Smooth muscle cell (in vitro differentiated cells): ENCODE results near the gene NPIPA5. TPM values are rescaled to one million over a fixed set of nuclear protein-coding genes. Genes with fewer than 3 reads are reported as not detected.
"Not testable (repeated sequence)": the region's sequence is repeated elsewhere in the genome, so short reads cannot be mapped to it uniquely, and the experiment has no call there.

Experiments
- DNase-seq: peaks from one replicate; lab custom pipeline; 2025; ENCODE audit not compliant: unreplicated experiment; lab: John Stamatoyannopoulos, UW
- H2AFZ ChIP-seq: fragments of 200-600 bp; sonication (generic); 2 replicates; pipeline ENCODE4 v1.6.0; 2016; ENCODE audit warnings: antibody characterized with exemption, low read depth, mild to moderate bottlenecking
- H3F3A ChIP-seq: fragments of 200-600 bp; sonication (generic); 2 replicates; pipeline ENCODE4 v1.6.0; 2017; ENCODE audit warnings: antibody characterized with exemption, low read depth
- H3K27ac ChIP-seq: fragments of 200-600 bp; sonication (generic); 2 replicates; pipeline ENCODE4 v1.5.1; 2016; ENCODE audit warnings: low read depth, mild to moderate bottlenecking
- H3K27me3 ChIP-seq: fragments of 200-600 bp; sonication (generic); 2 replicates; pipeline ENCODE4 v1.6.1; 2016; ENCODE audit warnings: low read depth, mild to moderate bottlenecking
- H3K36me3 ChIP-seq: fragments of 200-600 bp; sonication (generic); 2 replicates; pipeline ENCODE4 v1.5.1; 2016; ENCODE audit warnings: low read depth
- H3K4me1 ChIP-seq: fragments of 200-600 bp; sonication (generic); 2 replicates; pipeline ENCODE4 v1.5.1; 2016; ENCODE audit warnings: low read depth
- H3K4me2 ChIP-seq: fragments of 200-600 bp; sonication (generic); 2 replicates; pipeline ENCODE4 v1.6.0; 2016; ENCODE audit warnings: mild to moderate bottlenecking
- H3K4me3 ChIP-seq: fragments of 200-600 bp; sonication (generic); 2 replicates; pipeline ENCODE4 v1.5.1; 2016; ENCODE audit warnings: mild to moderate bottlenecking
- H3K79me2 ChIP-seq: fragments of 200-600 bp; sonication (generic); 2 replicates; pipeline ENCODE4 v1.6.0; 2016; ENCODE audit warnings: low read depth, mild to moderate bottlenecking
- H3K9ac ChIP-seq: fragments of 200-600 bp; sonication (generic); 2 replicates; pipeline ENCODE4 v1.6.0; 2016; ENCODE audit warnings: low read depth
- H3K9me3 ChIP-seq: fragments of 200-600 bp; sonication (generic); replicated peaks from 2 replicates; pipeline ENCODE4 v1.5.1; 2016; ENCODE audit warnings: low read depth
- H4K20me1 ChIP-seq: fragments of 200-600 bp; sonication (generic); 2 replicates; pipeline ENCODE4 v1.6.0; 2016; ENCODE audit warnings: low read depth
- whole genome bisulfite sequencing: methylation state at CpG from one replicate; pipeline ENCODE4 v1.1.7; 2016; ENCODE audit warnings: low lambda C conversion rate; 5-methylcytosine and 5-hydroxymethylcytosine counted together
- polyA plus RNA-seq: library from polyadenylated mRNA; unstranded; fragments of >200 nt; fragmentation: Nextera tagmentation; extraction: Ambion mirVana; gene quantifications from 2 replicates; pipeline ENCODE4 v1.2.1, GENCODE V29; 2016
- total RNA-seq: library from RNA; depleted of rRNA; stranded (reverse); fragments of >200 nt; gene quantifications from 2 replicates; pipeline ENCODE4 v1.2.3, GENCODE V29; 2014

Gene NPIPA5
- total and polyA plus RNA-seq, 2 experiments from 2014 or later: 0.77 TPM; not detected in 1

GRCh38 chr16:15388060-15388459 is 10.0 kb upstream of the NPIPA5 start:
- H3K4me2 ChIP-seq, H3F3A ChIP-seq, H3K79me2 ChIP-seq, H3K27me3 ChIP-seq, H3K27ac ChIP-seq, H3K9ac ChIP-seq, DNase-seq, H3K4me1 ChIP-seq, H3K9me3 ChIP-seq, H2AFZ ChIP-seq, H3K36me3 ChIP-seq, H3K4me3 ChIP-seq, H4K20me1 ChIP-seq: not testable (repeated sequence)
- WGBS: 72% methylated on average over 6 of the region's 6 CpGs

GRCh38 chr16:15382810-15383209 is 4.7 kb upstream of the NPIPA5 start:
- H3K9me3 ChIP-seq, H3K4me3 ChIP-seq, H3K9ac ChIP-seq, H3K27ac ChIP-seq, H3K36me3 ChIP-seq, H3K4me1 ChIP-seq, H4K20me1 ChIP-seq, H3K79me2 ChIP-seq, H3K27me3 ChIP-seq, DNase-seq, H2AFZ ChIP-seq, H3K4me2 ChIP-seq, H3F3A ChIP-seq: not testable (repeated sequence)
- 54% methylated on average over 3 of the region's 3 CpGs for WGBS

GRCh38 chr16:15357495-15357894 is 20.6 kb downstream of the NPIPA5 start:
- not testable (repeated sequence) for H3K27me3 ChIP-seq, H2AFZ ChIP-seq, H3K4me2 ChIP-seq, H3K79me2 ChIP-seq, H3K9me3 ChIP-seq, H3K9ac ChIP-seq, DNase-seq, H3K27ac ChIP-seq, H3F3A ChIP-seq, H3K4me3 ChIP-seq, H3K36me3 ChIP-seq, H4K20me1 ChIP-seq, H3K4me1 ChIP-seq
- WGBS: 95% methylated on average over 3 of the region's 7 CpGs

- not testable (repeated sequence) for DNase-seq, H3K36me3 ChIP-seq, H2AFZ ChIP-seq, H3K27me3 ChIP-seq, H4K20me1 ChIP-seq, H3K9me3 ChIP-seq, H3K9ac ChIP-seq, H3F3A ChIP-seq, H3K4me1 ChIP-seq, H3K4me2 ChIP-seq, H3K4me3 ChIP-seq, H3K79me2 ChIP-seq, H3K27ac ChIP-seq
- no CpG with 5 or more reads among the region's 2 CpGs for WGBS
Observed at GRCh38 chr16:15354846-15355245, 23.2 kb downstream of the NPIPA5 start.

GRCh38 chr16:15352852-15353251 is 25.2 kb downstream of the NPIPA5 start:
- not testable (repeated sequence) for DNase-seq, H3K79me2 ChIP-seq, H2AFZ ChIP-seq, H3K4me2 ChIP-seq, H3K27ac ChIP-seq, H3K9me3 ChIP-seq, H3K4me1 ChIP-seq, H3K36me3 ChIP-seq, H3K9ac ChIP-seq, H3F3A ChIP-seq, H4K20me1 ChIP-seq, H3K4me3 ChIP-seq, H3K27me3 ChIP-seq
- WGBS: 68% methylated on average over 2 of the region's 3 CpGs

- H3K27ac ChIP-seq, H3K4me1 ChIP-seq, H3K79me2 ChIP-seq, H3K9me3 ChIP-seq, DNase-seq, H3K4me2 ChIP-seq, H3K36me3 ChIP-seq, H3K9ac ChIP-seq, H3F3A ChIP-seq, H2AFZ ChIP-seq, H4K20me1 ChIP-seq, H3K4me3 ChIP-seq, H3K27me3 ChIP-seq: not testable (repeated sequence)
- WGBS: no CpG with 5 or more reads among the region's 5 CpGs
Observed at GRCh38 chr16:15351745-15352144, 26.3 kb downstream of the NPIPA5 start.

DNA sequence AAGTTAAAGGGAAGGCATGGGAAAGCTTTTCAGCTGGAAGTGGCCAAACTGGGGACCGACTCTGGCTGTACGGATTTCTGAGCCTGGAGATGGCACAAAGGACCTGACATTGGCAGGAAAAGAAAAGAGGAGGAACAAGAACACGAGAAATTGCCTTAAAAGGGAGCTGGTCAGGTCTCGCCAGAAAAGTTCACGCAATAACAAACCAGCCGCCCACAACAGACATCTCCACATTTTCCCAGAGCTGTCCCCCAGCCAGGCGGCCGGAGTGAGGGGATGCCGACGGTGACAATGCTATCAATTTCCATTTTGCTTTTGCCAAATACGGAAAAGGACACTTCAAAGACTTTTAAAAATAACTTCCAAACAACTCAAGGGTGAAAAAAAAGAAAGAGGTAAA is 26.8 kb downstream of the NPIPA5 start:
- not testable (repeated sequence) for H3K4me3 ChIP-seq, H3K36me3 ChIP-seq, H3K79me2 ChIP-seq, DNase-seq, H3K27me3 ChIP-seq, H3F3A ChIP-seq, H4K20me1 ChIP-seq, H3K4me2 ChIP-seq, H2AFZ ChIP-seq, H3K27ac ChIP-seq, H3K9me3 ChIP-seq, H3K4me1 ChIP-seq, H3K9ac ChIP-seq
- WGBS: no CpG with 5 or more reads among the region's 11 CpGs

- H3K36me3 ChIP-seq, H3K9ac ChIP-seq, H3K79me2 ChIP-seq, DNase-seq, H3K9me3 ChIP-seq, H3K4me1 ChIP-seq, H3K27me3 ChIP-seq, H2AFZ ChIP-seq, H3K27ac ChIP-seq, H3K4me2 ChIP-seq, H3F3A ChIP-seq, H3K4me3 ChIP-seq, H4K20me1 ChIP-seq: not testable (repeated sequence)
- WGBS: 100% methylated on average over 1 of the region's 7 CpGs
Observed at GRCh38 chr16:15348721-15349120, 29.4 kb downstream of the NPIPA5 start.

- not testable (repeated sequence) for DNase-seq, H3K36me3 ChIP-seq, H3F3A ChIP-seq, H3K9me3 ChIP-seq, H3K79me2 ChIP-seq, H3K27me3 ChIP-seq, H3K9ac ChIP-seq, H3K27ac ChIP-seq, H2AFZ ChIP-seq, H4K20me1 ChIP-seq, H3K4me1 ChIP-seq, H3K4me3 ChIP-seq, H3K4me2 ChIP-seq
- no CpG with 5 or more reads among the region's 1 CpG for WGBS
Observed at GRCh38 chr16:15342337-15342736, 35.8 kb downstream of the NPIPA5 start.
